ENCODE data around the gene CACYBP. TPM values are rescaled to one million over a fixed set of nuclear protein-coding genes. Genes with fewer than 3 reads are reported as not detected.
A peak's percentile ranks its signal among the peaks of the same experiment; 100 is the strongest.

The CACYBP gene
- total RNA-seq, 1 experiment from 2014 or later = 202 TPM

DNA sequence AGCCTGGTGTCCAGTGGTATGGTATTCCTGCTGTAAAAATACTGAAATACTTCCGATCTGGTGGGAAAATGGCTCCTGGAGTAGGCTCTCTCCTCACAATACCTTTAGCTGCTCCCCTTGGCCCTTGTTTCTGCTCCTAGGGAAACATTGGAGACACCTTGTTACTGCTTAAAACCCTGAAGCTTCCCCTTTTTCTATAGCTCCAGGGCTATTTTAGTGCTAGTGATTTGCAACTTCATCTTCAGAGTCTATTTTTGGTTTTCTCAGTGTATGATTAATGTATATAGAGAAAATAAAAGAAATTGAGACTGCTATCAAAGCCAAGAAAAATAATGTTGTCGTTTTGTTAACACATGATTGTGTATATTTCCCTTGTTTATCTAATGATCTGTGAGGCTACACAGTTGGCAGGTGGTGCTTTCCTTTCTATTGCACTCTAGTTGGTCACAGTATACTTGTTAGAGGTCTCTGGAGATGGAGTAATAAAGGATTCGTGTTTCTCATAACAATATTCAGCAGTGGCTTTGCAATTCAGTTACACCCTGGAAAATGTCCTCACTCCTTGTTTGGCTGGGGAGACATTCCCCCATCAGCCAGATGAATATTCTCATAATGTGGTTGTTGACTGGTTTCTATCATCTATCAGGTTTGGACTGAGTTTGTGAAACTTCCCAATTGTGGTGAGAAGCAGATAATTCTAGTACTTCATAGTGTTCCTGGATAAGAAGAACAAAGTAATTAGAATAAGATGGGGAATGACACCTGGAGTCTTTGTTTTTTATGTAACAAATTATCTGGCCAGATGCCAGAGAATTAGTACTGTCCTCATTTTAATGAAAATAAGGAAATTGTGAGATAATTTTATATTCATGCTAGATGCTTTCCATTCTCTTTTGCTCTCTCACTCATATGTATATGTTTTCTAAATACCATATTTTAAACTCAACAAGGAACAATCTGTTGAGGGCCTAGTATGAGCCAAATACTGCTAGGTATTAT lies 44.8 kb upstream of the CACYBP start:
- Histone ChIP-seq H3K9me3 (ENCODE audit: control insufficient read depth, low read depth, low read length) (no peaks in the 10 kb centered on the region), H3K4me2 (ENCODE audit: insufficient read depth, insufficient read length, low read length) (no peak overlapping the region), H3K79me2 (ENCODE audit: insufficient read depth, low read length) (peaks cover 2% of the 10 kb centered on the region; the same call in 1 of the 2 replicates), H3T11ph (ENCODE audit: low read length) (no peak overlapping the region), H2BK12ac (ENCODE audit: insufficient read length, low read depth, low read length) (no peak overlapping the region), H3K9ac (ENCODE audit: extremely low read depth, insufficient read length, low read length) (no peak overlapping the region), H3K79me1 (ENCODE audit: insufficient read depth, low read depth, low read length, poor library complexity, severe bottlenecking) (peaks cover 3% of the 10 kb centered on the region), H4K8ac (replicated peaks; ENCODE audit: insufficient read length, low read depth, low read length) (no peak overlapping the region), H3K56ac (ENCODE audit: insufficient read length, low read depth, low read length) (no peak overlapping the region), H4K91ac (ENCODE audit: insufficient read length, low read depth, low read length) (no peak overlapping the region), H3K23ac (ENCODE audit: insufficient read length, low read depth, low read length) (no peak overlapping the region), H3K4ac (ENCODE audit: low read depth, low read length) (no peak overlapping the region), H2AK5ac (ENCODE audit: insufficient read length, low read length) (no peak overlapping the region), H3K14ac (ENCODE audit: insufficient read depth, low read length) (no peak overlapping the region), H3K18ac (ENCODE audit: insufficient read length, low read depth, low read length) (no peak overlapping the region), H4K5ac (ENCODE audit: insufficient read length, low read depth, low read length) (no peak overlapping the region), H3K23me2 (ENCODE audit: insufficient read length, low read depth, low read length, poor library complexity, severe bottlenecking) (no peaks in the 10 kb centered on the region), H2BK5ac (ENCODE audit: insufficient read length, low read length) (no peak overlapping the region), H3K27ac (ENCODE audit: insufficient read length, low read depth, low read length) (no peak overlapping the region), H2BK120ac (ENCODE audit: low read depth, low read length, poor library complexity, severe bottlenecking) (no peak overlapping the region), H3K4me1 (ENCODE audit: insufficient read depth, low read length) (no peaks in the 10 kb centered on the region; the same call in 1 of the 2 replicates), H2AFZ (ENCODE audit: low read length) (no peak overlapping the region), H3K27me3 (ENCODE audit: insufficient read depth, low read length) (no peaks in the 10 kb centered on the region), H4K20me1 (ENCODE audit: control insufficient read depth, insufficient read depth, insufficient read length) (no peaks in the 10 kb centered on the region), H2BK20ac (ENCODE audit: low read depth, low read length, poor library complexity, severe bottlenecking) (no peak overlapping the region), H2BK15ac (ENCODE audit: low read depth, low read length) (no peak overlapping the region)
- TF ChIP-seq, protein P1, sequence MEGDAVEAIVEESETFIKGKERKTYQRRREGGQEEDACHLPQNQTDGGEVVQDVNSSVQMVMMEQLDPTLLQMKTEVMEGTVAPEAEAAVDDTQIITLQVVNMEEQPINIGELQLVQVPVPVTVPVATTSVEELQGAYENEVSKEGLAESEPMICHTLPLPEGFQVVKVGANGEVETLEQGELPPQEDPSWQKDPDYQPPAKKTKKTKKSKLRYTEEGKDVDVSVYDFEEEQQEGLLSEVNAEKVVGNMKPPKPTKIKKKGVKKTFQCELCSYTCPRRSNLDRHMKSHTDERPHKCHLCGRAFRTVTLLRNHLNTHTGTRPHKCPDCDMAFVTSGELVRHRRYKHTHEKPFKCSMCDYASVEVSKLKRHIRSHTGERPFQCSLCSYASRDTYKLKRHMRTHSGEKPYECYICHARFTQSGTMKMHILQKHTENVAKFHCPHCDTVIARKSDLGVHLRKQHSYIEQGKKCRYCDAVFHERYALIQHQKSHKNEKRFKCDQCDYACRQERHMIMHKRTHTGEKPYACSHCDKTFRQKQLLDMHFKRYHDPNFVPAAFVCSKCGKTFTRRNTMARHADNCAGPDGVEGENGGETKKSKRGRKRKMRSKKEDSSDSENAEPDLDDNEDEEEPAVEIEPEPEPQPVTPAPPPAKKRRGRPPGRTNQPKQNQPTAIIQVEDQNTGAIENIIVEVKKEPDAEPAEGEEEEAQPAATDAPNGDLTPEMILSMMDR (conservative IDR thresholded peaks at IDR 0.05) = no peak
- Mint-ChIP-seq H3K9me3 (no peaks in the 10 kb centered on the region), H3K4me1 (peaks cover 15 to 19% of the 10 kb centered on the region in 2 experiments), H3K4me3 (no peak overlapping the region), H3K27ac (peak overlapping the region; percentile 4 to 79 (median 16); a peak in 4 of 7 replicates), H3K36me3 (ENCODE audit: insufficient read depth in 1 of 3, low read depth in 3 of 3) (peaks cover 11 to 52% (median 50%) of the 10 kb centered on the region in 3 experiments; a peak in 6 of 7 replicates), H3K27me3 (ENCODE audit: low read depth) (no peaks in the 10 kb centered on the region)
- no CpG with 5 or more reads among the region's 3 CpGs for WGBS (ENCODE audit: extremely low coverage, insufficient read length, low lambda C conversion rate)
- no peak for DNase-seq

All from H9 (cell line).